Activated naive CD8-positive, alpha-beta T cell treated with anti-CD3 and anti-CD28 coated beads, Interleukin-2, amount 10 ng/mL, durations not matched to agents 7 days and 5 days (primary cell): ENCODE results near the gene PPIC. TPM values are rescaled to one million over a fixed set of nuclear protein-coding genes. Genes with fewer than 3 reads are reported as not detected.

Experiments
- ATAC-seq: fragments of 150-1000 bp; cut with Tn5 transposase; one replicate; pipeline ENCODE4 v1.10.0; 2021; ENCODE audit warnings: low read depth, moderate library complexity
- POLR2A ChIA-PET: fragments of 350-600 bp; sonication (Branson Sonifier 250); formaldehyde crosslinking; loops from one replicate; lab custom pipeline; 2021; ENCODE audit warnings: antibody characterized with exemption; lab: Charles Lee
- DNase-seq: peaks from one replicate; pipeline ENCODE4 v3.0.0; 2021
- H3K27ac Mint-ChIP-seq: one replicate; pipeline ENCODE4 v1.8.0; 2022; ENCODE audit warnings: mild to moderate bottlenecking, mixed read lengths
- H3K27me3 Mint-ChIP-seq: one replicate; pipeline ENCODE4 v1.8.0; 2022; ENCODE audit warnings: mild to moderate bottlenecking, moderate library complexity, mixed read lengths
- H3K36me3 Mint-ChIP-seq: one replicate; pipeline ENCODE4 v1.8.0; 2021; ENCODE audit warnings: mild to moderate bottlenecking, mixed read lengths
- H3K4me1 Mint-ChIP-seq: one replicate; pipeline ENCODE4 v1.8.0; 2021; ENCODE audit warnings: mixed read lengths
- H3K4me3 Mint-ChIP-seq: one replicate; pipeline ENCODE4 v1.8.0; 2022; ENCODE audit warnings: mild to moderate bottlenecking, moderate library complexity, mixed read lengths
- H3K9me3 Mint-ChIP-seq: one replicate; pipeline ENCODE4 v1.8.0; 2021; ENCODE audit warnings: mixed read lengths
- total RNA-seq, 2 experiments: library from RNA; stranded (reverse); gene quantifications; one replicate each; pipeline ENCODE4 v1.2.3, GENCODE V29; 2021

PPIC gene
- not detected for total RNA-seq

GRCh38 chr5:123036391-123037103, at the start of gene PPIC:
PPIC (minus strand) TSS chr5:123036725; CDS start chr5:123036625, 100 bp downstream.
- Mint-ChIP-seq H3K4me1 (peaks cover 8% of the 10 kb centered on the region), H3K9me3 (no peaks in the 10 kb centered on the region), H3K36me3 (no peaks in the 10 kb centered on the region), H3K4me3 (peak within 1 kb of the TSS; percentile 59), H3K27me3 (peaks cover 55% of the 10 kb centered on the region), H3K27ac (no peak within 1 kb of the TSS)
- ATAC-seq (peak; percentile 47), DNase-seq (no peak)
- POLR2A ChIA-PET, result no interaction called here

GRCh38 chr5:123085638-123086286, 49.2 kb upstream of the PPIC start:
- POLR2A ChIA-PET, result no interaction called here
- H3K4me1 Mint-ChIP-seq, result peaks cover 6% of the 10 kb centered on the region
- peaks cover 62% of the 10 kb centered on the region for H3K27me3 Mint-ChIP-seq
- DNase-seq (no peak), ATAC-seq (no peak)
- H3K9me3 Mint-ChIP-seq, result peaks cover 1% of the 10 kb centered on the region
- H3K27ac Mint-ChIP-seq, result no peak overlapping the region
- H3K36me3 Mint-ChIP-seq, result no peaks in the 10 kb centered on the region
- no peak overlapping the region for H3K4me3 Mint-ChIP-seq

- Mint-ChIP-seq H3K27me3 (peaks cover 65% of the 10 kb centered on the region), H3K27ac (no peak overlapping the region), H3K9me3 (peaks cover 1% of the 10 kb centered on the region), H3K4me3 (no peak overlapping the region), H3K4me1 (peaks cover 6% of the 10 kb centered on the region), H3K36me3 (no peaks in the 10 kb centered on the region)
- no peak for DNase-seq
- POLR2A ChIA-PET, result no interaction called here
- ATAC-seq, result no peak
Measured at GRCh38 chr5:123084730-123085605, 48.4 kb upstream of the PPIC start.

GRCh38 chr5:123083298-123083697, 46.8 kb upstream of the PPIC start:
- ATAC-seq (no peak), DNase-seq (no peak)
- no peaks in the 10 kb centered on the region for H3K36me3 Mint-ChIP-seq
- H3K4me1 Mint-ChIP-seq, result peaks cover 3% of the 10 kb centered on the region
- H3K27me3 Mint-ChIP-seq, result peaks cover 57% of the 10 kb centered on the region
- POLR2A ChIA-PET, result no interaction called here
- H3K9me3 Mint-ChIP-seq, result peaks cover 1% of the 10 kb centered on the region
- H3K27ac Mint-ChIP-seq, result no peak overlapping the region
- H3K4me3 Mint-ChIP-seq, result no peak overlapping the region

GRCh38 chr5:123080215-123080614, 43.7 kb upstream of the PPIC start:
- no peak for ATAC-seq
- no peak for DNase-seq
- Mint-ChIP-seq H3K4me1 (no peaks in the 10 kb centered on the region), H3K9me3 (no peaks in the 10 kb centered on the region), H3K36me3 (no peaks in the 10 kb centered on the region), H3K27ac (no peak overlapping the region), H3K27me3 (peaks cover 40% of the 10 kb centered on the region), H3K4me3 (no peak overlapping the region)
- POLR2A ChIA-PET, result no interaction called here

GRCh38 chr5:123075521-123076163, 39.1 kb upstream of the PPIC start:
- DNase-seq, result no peak
- POLR2A ChIA-PET, result no interaction called here
- no peaks in the 10 kb centered on the region for H3K9me3 Mint-ChIP-seq
- no peak overlapping the region for H3K4me3 Mint-ChIP-seq
- no peaks in the 10 kb centered on the region for H3K36me3 Mint-ChIP-seq
- peaks cover 21% of the 10 kb centered on the region for H3K27me3 Mint-ChIP-seq
- no peaks in the 10 kb centered on the region for H3K4me1 Mint-ChIP-seq
- no peak overlapping the region for H3K27ac Mint-ChIP-seq
- no peak for ATAC-seq

- Mint-ChIP-seq H3K36me3 (no peaks in the 10 kb centered on the region), H3K4me3 (no peak overlapping the region), H3K27ac (no peak overlapping the region), H3K27me3 (peaks cover 4% of the 10 kb centered on the region), H3K4me1 (no peaks in the 10 kb centered on the region), H3K9me3 (no peaks in the 10 kb centered on the region)
- POLR2A ChIA-PET, result no interaction called here
- DNase-seq (no peak), ATAC-seq (no peak)
Measured at GRCh38 chr5:123068368-123068938, 31.9 kb upstream of the PPIC start.

GRCh38 chr5:123066016-123066415, 29.5 kb upstream of the PPIC start:
- Mint-ChIP-seq H3K4me3 (no peak overlapping the region), H3K9me3 (no peaks in the 10 kb centered on the region), H3K27ac (no peak overlapping the region), H3K36me3 (no peaks in the 10 kb centered on the region), H3K27me3 (peaks cover 4% of the 10 kb centered on the region), H3K4me1 (no peaks in the 10 kb centered on the region)
- ATAC-seq (no peak), DNase-seq (no peak)
- POLR2A ChIA-PET, result no interaction called here

GRCh38 chr5:123059455-123059854, 22.9 kb upstream of the PPIC start:
- no peak for ATAC-seq
- no peak overlapping the region for H3K27ac Mint-ChIP-seq
- peaks cover 2% of the 10 kb centered on the region for H3K27me3 Mint-ChIP-seq
- POLR2A ChIA-PET, result no interaction called here
- H3K36me3 Mint-ChIP-seq, result no peaks in the 10 kb centered on the region
- no peak overlapping the region for H3K4me3 Mint-ChIP-seq
- no peak for DNase-seq
- H3K9me3 Mint-ChIP-seq, result no peaks in the 10 kb centered on the region
- no peaks in the 10 kb centered on the region for H3K4me1 Mint-ChIP-seq

- peaks cover 8% of the 10 kb centered on the region for H3K27me3 Mint-ChIP-seq
- ATAC-seq (no peak), DNase-seq (no peak)
- H3K4me3 Mint-ChIP-seq, result no peak overlapping the region
- H3K36me3 Mint-ChIP-seq, result no peaks in the 10 kb centered on the region
- H3K4me1 Mint-ChIP-seq, result no peaks in the 10 kb centered on the region
- H3K9me3 Mint-ChIP-seq, result peaks cover 2% of the 10 kb centered on the region
- POLR2A ChIA-PET, result no interaction called here
- H3K27ac Mint-ChIP-seq, result no peak overlapping the region
Measured at GRCh38 chr5:123051206-123051605, 14.7 kb upstream of the PPIC start.

- Mint-ChIP-seq H3K4me3 (no peak overlapping the region), H3K36me3 (no peaks in the 10 kb centered on the region), H3K9me3 (peaks cover 2% of the 10 kb centered on the region), H3K27ac (no peak overlapping the region), H3K27me3 (peaks cover 13% of the 10 kb centered on the region), H3K4me1 (no peaks in the 10 kb centered on the region)
- POLR2A ChIA-PET, result no interaction called here
- ATAC-seq (no peak), DNase-seq (no peak)
Measured at GRCh38 chr5:123047706-123048105, 11.2 kb upstream of the PPIC start.

GRCh38 chr5:123046222-123046621, 9.7 kb upstream of the PPIC start:
- POLR2A ChIA-PET, result no interaction called here
- no peak for ATAC-seq
- H3K36me3 Mint-ChIP-seq, result no peaks in the 10 kb centered on the region

More at GRCh38 chr5:123046222-123046621, 9.7 kb upstream of the PPIC start:
- no peak overlapping the region for H3K27ac Mint-ChIP-seq
- peaks cover 20% of the 10 kb centered on the region for H3K27me3 Mint-ChIP-seq
- H3K4me3 Mint-ChIP-seq, result no peak overlapping the region
- DNase-seq, result no peak
- no peaks in the 10 kb centered on the region for H3K4me1 Mint-ChIP-seq
- H3K9me3 Mint-ChIP-seq, result peaks cover under 1% of the 10 kb centered on the region
